ENCODE measurements around the gene GLYAT.

Gene GLYAT

GRCh38 chr11:58675334-58676155 lies 56.2 kb downstream of the GLYAT start:
- Histone ChIP-seq H3K27ac (ENCODE audit: low read depth, low read length) (no peak overlapping the region), H3K9ac (ENCODE audit: low read depth, low read length) (no peak overlapping the region), H3K36me3 (ENCODE audit: control insufficient read depth, insufficient read depth, low read length) (no peaks in the 10 kb centered on the region), H3K4me1 (ENCODE audit: control insufficient read depth, insufficient read depth, low read length) (no peaks in the 10 kb centered on the region), H3K9me3 (ENCODE audit: control insufficient read depth, insufficient read depth, low read length) (peaks cover 22% of the 10 kb centered on the region), H3K4me3 (ENCODE audit: low read depth, low read length) (no peak overlapping the region), H3K27me3 (ENCODE audit: control insufficient read depth, insufficient read depth, low read length) (no peaks in the 10 kb centered on the region)

- Histone ChIP-seq H3K27ac (ENCODE audit: low read depth, low read length) (no peak overlapping the region), H3K27me3 (ENCODE audit: control insufficient read depth, insufficient read depth, low read length) (no peaks in the 10 kb centered on the region), H3K4me3 (ENCODE audit: low read depth, low read length) (no peak overlapping the region), H3K36me3 (ENCODE audit: control insufficient read depth, insufficient read depth, low read length) (no peaks in the 10 kb centered on the region), H3K4me1 (ENCODE audit: control insufficient read depth, insufficient read depth, low read length) (no peaks in the 10 kb centered on the region), H3K9ac (ENCODE audit: low read depth, low read length) (no peak overlapping the region), H3K9me3 (ENCODE audit: control insufficient read depth, insufficient read depth, low read length) (peaks cover 13% of the 10 kb centered on the region)
Observed at GRCh38 chr11:58674609-58675008, 57.1 kb downstream of the GLYAT start.

GRCh38 chr11:58671983-58672633 lies 59.6 kb downstream of the GLYAT start:
- peaks cover 4% of the 10 kb centered on the region; the same call in 1 of the 2 replicates for H3K9me3 ChIP-seq (ENCODE audit: control insufficient read depth, insufficient read depth, low read length)
- no peak overlapping the region for H3K27ac ChIP-seq (ENCODE audit: low read depth, low read length)
- no peak overlapping the region for H3K4me3 ChIP-seq (ENCODE audit: low read depth, low read length)
- H3K27me3 ChIP-seq (ENCODE audit: control insufficient read depth, insufficient read depth, low read length) = no peaks in the 10 kb centered on the region
- no peaks in the 10 kb centered on the region for H3K36me3 ChIP-seq (ENCODE audit: control insufficient read depth, insufficient read depth, low read length)
- H3K9ac ChIP-seq (ENCODE audit: low read depth, low read length) = no peak overlapping the region
- H3K4me1 ChIP-seq (ENCODE audit: control insufficient read depth, insufficient read depth, low read length) = no peaks in the 10 kb centered on the region

- H3K27ac ChIP-seq (ENCODE audit: low read depth, low read length) = no peak overlapping the region
- H3K36me3 ChIP-seq (ENCODE audit: control insufficient read depth, insufficient read depth, low read length) = no peaks in the 10 kb centered on the region
- H3K9ac ChIP-seq (ENCODE audit: low read depth, low read length) = no peak overlapping the region
- H3K4me1 ChIP-seq (ENCODE audit: control insufficient read depth, insufficient read depth, low read length) = no peaks in the 10 kb centered on the region
- H3K4me3 ChIP-seq (ENCODE audit: low read depth, low read length) = no peak overlapping the region
- H3K27me3 ChIP-seq (ENCODE audit: control insufficient read depth, insufficient read depth, low read length) = no peaks in the 10 kb centered on the region
- H3K9me3 ChIP-seq (ENCODE audit: control insufficient read depth, insufficient read depth, low read length) = peaks cover 22% of the 10 kb centered on the region; the same call in 1 of the 2 replicates
Observed at GRCh38 chr11:58659910-58660570, 71.7 kb downstream of the GLYAT start.

DNA sequence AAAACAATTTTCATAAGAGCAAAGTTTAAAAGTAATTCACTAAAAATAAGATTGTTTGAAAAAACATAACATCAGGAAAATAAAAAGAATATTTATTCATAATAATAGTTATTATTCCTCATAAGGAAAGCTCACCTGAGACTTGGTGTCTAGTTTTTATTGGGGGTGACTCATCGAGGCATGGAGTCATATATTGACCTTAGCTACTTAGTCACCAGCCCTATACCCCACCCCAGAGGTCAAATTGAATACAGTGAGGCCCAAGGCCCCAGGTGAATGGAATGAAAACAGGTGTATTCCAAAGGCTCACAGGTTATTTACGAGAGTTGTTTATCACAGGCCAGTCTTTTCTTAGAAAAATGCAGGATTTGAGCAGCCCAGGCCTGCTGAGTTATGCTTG lies 72.3 kb downstream of the GLYAT start:
- Histone ChIP-seq H3K27ac (ENCODE audit: low read depth, low read length) (no peak overlapping the region), H3K9me3 (ENCODE audit: control insufficient read depth, insufficient read depth, low read length) (peaks cover 20% of the 10 kb centered on the region; the same call in 1 of the 2 replicates), H3K9ac (ENCODE audit: low read depth, low read length) (no peak overlapping the region), H3K4me1 (ENCODE audit: control insufficient read depth, insufficient read depth, low read length) (no peaks in the 10 kb centered on the region), H3K27me3 (ENCODE audit: control insufficient read depth, insufficient read depth, low read length) (0 out of 2 replicates have a peak, but pooled peaks cover 3% of the 10 kb centered on the region), H3K4me3 (ENCODE audit: low read depth, low read length) (no peak overlapping the region), H3K36me3 (ENCODE audit: control insufficient read depth, insufficient read depth, low read length) (no peaks in the 10 kb centered on the region)
